DMS53 treated with DMSO at 0.1 percent for 48 hours (cell line): ENCODE data around the gene NTRK3.

Experiments
- DNase-seq: peaks from one replicate; lab custom pipeline; 2025; ENCODE audit not compliant: unreplicated experiment; lab: John Stamatoyannopoulos, UW

NTRK3 gene

DNA sequence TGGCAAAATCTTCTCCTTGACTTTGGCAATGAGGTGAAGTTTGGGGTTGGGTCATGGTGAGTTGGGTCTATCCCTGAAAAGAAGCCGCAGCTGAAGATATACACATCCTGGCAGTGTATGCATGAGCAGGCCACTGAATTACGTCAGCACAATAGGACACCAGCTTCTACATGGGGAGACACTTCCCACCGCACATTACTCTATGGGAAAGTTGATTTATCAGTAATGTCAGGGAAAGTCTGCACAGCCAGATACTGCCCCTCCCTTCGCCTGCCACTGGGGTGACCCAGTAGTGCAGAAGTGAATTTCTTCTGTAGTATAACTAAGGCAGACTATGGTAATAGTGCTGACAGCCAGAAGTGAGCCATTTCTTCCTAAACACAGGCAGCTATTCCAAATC is 245.0 kb downstream of the NTRK3 start:
- DNase-seq: no peak

DNA sequence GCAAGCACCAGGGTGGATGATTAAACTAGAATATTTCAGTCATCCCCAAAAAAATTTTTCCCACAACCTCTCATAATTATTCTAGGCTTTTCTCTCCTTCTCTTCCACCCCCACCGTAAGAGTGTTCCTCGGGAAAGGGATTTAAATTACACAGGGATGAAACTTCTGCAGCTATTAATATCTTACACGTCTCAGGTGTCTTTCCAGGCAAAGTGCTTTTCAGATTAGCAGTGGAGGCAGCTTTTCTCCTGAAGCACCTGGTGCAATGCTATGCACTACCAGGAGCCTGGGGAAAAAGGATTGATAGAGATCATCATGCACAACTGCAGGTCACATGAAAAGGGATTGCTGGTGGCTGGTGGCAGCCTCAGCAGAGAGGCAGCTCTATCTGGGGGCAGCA is 250.4 kb downstream of the NTRK3 start:
- no peak for DNase-seq

DNA sequence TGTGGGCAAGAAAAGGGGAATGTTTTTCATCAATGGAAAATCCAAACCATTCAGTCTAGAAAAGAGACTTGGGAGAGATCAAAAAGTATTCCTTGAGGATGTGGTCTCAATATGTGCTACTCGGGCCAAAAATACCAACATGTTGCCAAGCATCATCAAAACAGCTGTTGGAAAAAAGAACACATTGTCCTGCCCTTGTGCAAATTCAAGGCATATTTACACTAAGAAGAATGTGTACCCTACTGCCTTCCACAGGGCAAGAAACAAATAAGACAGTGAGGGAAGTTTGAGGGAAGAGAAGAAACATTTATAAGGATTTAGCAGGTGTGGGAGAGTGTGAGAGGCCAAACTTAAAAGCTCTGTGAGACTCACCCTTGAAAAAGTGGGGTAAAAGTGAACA is 252.1 kb downstream of the NTRK3 start:
- no peak for DNase-seq

DNA sequence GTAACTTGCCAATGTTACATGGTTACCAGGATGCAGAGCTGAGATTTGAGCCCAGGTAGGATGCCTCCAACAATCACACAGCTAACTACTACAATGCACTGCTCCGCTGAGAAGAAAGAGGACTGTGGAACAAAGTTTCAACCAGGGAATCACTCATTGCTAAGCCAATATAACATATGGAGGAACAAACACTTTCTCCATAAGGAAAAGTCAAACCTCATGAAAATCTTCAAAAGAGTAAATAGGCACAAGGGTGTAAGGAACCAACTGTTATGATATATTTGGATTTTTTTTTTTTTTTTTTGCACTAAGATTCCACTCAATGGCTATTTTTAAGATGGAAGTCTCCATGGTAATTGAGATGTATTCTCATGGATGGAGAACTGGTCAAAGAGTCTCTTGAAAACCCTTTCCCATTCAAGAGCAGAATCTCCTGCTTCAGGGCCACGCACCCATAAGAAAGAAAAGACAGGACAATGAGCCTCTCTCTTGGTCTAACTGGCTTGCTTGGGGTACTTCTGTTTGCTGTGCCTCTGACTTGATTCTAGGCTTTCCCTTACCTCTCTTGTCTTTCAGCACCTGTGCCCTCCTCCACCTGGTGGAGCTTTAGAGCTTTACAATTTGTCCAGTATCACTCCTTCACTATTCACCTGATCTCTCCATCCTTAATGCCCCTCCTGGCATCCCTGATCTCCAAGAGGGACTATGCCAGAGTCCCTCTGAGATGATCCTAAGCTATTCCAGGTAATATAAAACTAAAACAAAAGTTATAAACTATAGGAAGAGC is 252.8 kb downstream of the NTRK3 start:
- no peak for DNase-seq

DNA sequence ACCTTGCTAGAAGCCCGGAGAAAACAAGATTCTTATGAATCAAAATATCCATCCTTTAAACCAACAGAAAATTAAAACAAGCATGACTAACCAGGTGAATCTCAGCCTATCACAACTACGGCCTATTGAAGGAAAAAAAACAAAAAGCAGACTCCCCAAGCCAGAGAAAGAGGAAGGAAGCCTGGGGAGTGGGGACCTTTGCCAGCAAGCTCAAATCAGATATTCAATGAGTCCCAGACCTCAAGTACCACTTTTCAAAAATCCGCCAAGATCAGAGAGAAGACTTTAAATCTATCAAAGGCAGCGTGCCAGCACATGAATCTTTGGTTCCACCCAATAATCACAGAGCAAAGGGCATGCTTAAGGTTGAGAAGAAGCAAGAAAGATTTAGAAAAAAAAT is 253.8 kb downstream of the NTRK3 start:
- no peak for DNase-seq

DNA sequence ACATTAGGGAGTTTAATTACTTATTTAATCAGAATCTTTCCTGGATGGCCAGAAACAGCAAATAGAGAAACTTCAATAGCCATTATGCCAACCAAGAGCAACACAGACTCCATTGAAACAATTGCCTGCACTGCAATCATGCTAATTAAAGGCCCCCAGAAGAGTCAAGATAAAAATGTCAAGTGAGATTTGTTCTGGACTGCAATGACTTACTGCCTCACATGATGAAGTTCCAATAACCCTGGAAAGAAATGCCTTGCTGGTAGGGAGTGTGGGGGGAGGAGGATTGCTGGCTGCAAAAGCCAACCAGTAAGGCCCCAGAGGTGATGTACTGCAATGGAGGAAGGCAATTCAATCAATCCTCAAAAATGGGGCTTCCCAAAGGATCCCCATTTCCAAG is 257.9 kb downstream of the NTRK3 start:
- no peak for DNase-seq

DNA sequence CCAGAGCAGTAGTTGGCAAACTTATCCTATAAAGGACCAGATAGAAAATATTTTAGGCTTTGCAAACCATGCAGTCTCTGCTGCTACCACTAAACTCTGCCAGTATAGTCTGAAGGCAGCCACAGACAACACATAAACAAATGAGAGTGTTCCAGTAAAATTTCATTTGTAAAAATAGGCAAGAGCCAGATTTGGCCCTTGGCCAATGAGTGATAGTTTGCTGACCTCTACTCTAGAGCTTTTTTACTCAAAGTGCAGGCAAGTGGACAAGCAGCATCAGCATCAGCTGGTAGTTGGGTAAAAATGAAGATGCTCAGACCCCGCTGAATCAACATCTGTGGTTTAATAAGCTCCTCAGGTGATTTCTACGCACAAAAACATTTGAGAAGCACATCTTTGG is 269.8 kb downstream of the NTRK3 start:
- DNase-seq: no peak

DNA sequence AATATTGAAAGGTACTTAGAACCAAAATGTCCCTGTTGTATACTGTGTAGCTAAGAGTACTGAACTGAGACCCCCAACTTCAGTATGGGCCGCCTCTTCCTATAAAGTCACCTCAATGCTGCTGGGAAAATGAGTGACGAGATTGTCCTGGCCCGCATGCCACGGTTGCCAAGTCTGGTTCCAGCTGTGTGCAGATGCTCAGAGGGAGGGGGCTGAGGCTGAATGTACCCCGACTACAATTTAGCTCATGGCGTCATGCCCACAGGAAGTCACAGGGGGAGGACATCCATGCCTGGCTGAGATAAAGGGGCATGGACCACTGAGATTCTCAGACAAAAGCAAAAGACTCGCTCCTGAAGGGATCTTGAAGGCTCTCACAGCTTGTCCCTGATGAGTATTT is 271.1 kb downstream of the NTRK3 start:
- DNase-seq: no peak

DNA sequence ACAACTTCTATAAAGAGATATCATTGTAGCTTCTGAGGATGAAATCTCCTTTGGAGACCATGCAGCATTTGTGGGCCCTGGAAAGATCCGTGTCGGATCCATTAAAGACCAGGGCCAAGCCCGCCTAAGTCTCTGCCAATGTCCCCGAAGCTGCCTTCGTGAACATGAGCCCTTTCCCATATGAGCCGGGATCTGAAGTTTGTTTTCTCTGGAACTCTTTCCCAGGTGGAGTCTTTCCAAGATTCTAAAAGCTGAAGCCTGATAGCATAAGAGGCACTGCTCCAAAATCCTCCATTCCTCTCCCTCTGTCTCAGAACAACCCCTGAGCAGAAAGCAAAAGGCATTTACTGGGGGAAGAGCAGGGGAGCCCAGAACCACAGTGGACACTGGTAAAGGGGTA is 274.6 kb downstream of the NTRK3 start:
- DNase-seq: no peak

DNA sequence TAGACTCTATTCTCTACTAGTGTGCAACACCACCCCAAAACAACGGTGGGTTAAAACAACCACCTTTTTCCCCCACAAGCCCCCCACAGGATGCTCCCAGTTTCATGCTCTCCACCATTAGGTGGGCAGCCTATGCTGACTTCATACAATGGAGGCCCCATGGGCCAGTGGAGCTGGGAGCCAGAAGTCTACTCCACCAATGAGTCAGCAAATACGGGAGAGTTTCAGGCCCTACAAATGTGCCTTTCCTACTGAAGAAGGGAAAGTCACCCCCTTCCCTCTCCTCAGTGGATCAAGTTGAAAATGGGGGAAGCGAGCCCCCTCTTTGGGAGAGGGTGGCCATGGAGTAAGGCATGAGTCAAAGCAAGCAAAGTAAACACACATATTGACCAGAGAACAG is 278.6 kb downstream of the NTRK3 start:
- DNase-seq: no peak

DNA sequence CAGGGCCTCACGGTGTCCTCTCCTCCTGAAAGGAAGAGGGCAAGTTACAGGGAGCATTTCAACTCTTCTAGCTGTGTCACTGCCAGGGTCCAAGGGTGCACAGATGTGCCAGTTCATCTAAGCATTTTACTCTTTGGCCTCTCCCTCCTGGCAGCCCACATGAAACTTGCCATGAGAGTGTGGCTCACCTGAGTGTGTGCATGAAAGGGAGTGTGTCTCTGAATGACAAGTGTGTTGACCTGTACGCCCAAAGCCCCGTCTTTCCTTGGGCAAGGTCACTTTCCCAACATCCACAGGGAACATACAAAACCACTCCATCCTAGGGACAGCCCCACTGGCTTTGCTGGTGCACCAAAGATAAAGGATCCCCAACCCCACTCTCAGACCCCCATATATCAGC is 280.0 kb downstream of the NTRK3 start:
- no peak for DNase-seq

DNA sequence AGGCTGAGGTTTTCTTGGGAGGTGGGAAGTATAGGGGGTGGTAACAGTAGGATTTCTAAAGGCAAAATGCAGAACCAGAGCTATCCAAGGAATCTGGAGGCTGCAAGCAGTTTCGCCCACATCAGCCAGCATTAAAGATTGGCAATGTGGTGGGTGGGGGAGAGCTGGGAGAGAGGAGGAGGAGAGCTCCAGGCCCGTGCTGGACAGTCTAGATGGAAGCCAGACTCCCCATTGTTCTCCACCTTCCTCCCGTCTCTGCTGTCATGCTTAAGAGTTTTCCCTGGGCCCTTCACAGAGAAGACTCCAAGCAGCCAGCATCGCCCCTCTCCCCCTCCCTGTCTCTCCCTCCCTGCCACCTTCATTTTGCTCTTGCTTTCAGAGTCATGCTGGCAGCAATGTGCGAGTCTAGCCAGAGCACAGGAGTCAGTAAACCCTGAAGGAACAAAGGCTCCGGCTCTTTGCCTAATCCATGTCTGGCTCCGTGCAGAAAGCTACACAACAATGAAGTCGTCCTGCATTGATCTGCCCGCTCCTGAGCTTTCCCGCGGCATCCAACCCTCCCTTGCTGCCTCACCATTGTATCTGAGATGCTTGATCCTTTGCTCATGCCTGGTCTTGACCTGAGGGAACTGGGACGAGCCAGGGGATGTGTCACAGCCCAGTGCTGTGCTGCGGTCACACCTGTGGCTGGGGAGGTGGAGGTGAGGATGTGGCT is 282.9 kb downstream of the NTRK3 start:
- DNase-seq: no peak

DNA sequence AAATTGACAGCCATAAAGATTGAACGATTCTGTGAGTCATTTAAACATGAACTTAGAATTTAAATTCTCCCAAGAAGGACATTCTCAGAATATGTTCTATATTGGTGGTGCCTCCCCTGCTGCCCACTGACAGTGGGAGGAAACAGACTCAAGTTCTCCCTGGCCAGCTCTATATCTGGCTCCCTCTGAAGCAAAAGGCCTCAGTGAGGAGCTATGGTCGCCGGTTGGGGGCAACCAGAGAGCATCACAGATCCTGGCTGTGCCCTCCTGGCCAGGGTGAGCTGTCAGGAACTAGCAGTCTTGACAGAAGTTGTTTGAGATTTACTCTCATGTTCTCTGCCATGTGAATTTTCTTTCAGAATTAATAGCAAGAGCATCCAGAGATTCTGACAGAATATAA is 285.5 kb downstream of the NTRK3 start:
- no peak for DNase-seq

DNA sequence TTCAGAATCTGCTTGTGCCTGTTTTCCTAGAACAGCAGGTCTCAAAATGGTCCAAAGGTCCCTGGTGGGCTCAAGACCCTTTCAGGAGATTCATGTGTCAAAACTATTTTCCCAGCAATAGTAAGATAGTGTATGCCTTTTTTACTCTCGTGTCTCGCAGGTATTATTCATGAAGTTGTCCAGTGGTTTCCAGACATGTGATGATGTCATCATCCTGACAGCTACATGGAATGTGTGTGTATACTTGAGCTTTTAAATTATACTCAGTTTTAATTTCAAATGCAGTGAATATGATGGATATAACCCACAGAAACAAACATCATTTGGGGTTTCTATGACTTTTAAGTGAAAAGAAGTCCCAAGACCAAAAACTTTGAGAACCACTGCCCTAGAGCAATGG is 288.6 kb downstream of the NTRK3 start:
- no peak for DNase-seq

DNA sequence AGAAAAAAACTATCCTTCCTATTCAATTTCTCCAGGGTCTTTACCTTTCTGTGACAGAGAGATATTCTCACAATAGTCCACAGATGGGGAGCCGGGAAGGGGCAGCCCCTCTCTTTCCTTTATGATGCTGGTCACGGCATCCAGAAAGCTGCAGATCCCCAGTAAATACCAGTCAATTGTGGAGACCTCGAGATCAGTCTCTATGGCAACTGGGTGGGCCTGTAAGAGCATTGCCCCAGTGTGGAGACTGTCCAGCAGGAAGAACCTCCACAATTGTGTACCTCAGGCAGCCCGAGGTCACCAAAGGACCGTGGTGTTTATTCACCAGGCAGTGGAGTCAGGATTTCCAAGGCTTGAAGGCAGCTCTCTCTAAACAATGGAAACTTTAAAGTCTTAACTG is 291.2 kb downstream of the NTRK3 start:
- no peak for DNase-seq

DNA sequence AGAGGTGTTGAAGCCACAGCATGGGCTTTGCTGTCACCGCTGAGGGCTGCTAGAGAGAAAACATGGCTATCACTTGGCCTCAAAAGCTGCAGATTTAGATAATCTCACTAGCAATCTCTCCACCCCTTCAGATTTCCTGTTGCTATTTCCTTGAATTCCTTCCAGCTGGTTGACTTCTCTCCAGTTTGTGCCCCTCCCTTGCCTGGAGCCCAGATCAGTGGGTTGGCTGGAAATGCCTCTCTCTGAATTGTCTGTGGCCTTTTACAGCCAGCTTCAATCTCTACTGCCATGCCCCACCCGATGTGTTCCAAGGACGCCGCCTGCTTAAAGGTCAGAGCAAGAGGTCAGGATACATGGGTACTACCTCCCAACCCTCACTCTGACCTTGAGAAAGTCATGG is 294.1 kb downstream of the NTRK3 start:
- no peak for DNase-seq

DNA sequence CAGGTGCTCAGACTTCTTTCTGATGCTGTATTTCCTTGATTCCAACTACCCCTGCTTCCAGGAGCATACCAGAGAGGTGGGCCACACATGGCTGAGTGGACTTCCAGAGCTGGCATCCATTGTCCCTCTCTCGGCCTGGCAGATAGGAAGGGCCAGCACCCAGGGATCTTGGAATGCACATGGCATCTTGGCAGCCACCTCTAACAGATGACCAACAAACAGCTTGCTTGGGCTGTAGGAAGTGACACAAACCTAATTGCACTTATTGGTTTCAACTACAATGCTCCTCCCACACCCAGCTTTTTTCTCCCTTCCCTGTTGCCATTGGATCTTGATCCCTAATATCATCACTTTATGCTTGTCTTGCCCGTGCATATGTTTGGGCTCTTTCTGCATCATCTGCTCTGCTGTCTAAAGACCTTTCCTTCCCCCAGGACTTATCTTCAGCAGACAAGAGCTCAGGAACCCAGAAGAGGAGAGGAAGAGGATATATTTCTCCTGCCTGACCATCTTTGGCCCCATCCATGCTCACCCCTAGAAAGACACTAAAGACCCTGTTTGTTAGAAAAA is 294.6 kb downstream of the NTRK3 start:
- no peak for DNase-seq

DNA sequence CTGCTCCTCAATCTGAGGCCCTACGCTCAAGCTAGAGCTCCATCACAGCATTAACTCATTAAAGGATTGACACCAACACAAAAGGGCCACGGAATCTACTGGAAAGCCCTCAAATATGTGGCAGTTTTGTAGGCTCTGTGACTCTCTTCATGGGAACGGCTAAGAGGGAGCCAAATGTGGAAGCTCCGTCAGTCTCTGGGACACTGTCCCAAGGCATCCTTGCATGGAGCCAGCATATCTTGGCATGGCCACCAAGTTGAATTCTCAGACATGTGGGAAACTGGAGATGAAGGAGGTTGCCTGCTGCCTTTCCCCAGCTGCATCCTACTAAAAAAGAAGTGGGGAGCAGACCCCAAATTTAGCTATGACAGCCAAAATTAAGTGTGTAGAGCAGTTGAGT is 296.9 kb downstream of the NTRK3 start:
- no peak for DNase-seq

DNA sequence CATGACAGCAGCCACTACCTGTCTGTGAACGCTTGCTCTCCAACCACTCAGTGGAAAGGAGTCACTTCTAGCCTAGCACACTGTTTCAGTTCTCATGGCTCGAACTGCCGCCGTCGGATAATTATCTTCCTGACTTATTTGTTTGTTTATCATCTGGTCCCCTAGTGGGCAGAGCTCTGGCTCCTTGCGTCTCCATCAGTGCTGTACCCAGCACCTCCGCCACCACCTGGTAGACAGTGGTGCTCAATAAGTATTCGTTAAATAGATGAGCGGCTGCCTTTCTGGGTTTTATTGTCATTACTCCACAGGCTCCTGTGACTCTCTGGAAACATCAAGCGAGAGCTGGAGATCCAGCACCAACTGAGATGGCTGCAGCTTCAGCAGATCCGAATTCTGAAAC is 297.5 kb downstream of the NTRK3 start:
- DNase-seq: no peak

DNA sequence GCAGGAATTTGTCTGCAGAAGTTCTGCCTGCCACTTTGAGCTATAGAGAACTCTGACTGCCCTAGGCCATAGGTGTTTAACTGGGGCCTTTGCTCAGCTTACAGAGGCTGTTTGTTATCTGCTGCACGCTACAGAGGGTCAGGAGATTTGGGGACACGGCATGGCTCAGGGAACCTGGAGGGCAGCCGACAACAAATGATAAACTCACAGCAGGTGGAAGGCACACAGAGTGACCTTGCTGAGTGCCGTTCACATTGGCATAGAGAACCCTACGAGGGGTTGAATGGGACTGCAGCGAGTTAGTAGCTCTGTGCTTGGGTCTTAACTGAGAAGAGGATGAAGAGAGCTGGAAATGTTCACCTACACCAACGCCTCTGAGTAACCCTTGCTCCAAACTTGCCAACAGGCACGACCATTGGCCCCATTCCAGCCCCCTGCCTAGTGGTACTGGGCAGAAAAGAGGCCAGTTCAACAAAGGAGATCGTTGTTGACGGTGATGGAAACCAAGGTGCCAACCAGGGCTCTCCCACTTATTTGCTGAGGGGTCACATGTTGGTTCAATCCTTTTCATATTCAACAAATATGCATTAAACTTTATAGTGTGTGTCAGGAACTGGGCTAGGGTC is 301.1 kb downstream of the NTRK3 start:
- no peak for DNase-seq

DNA sequence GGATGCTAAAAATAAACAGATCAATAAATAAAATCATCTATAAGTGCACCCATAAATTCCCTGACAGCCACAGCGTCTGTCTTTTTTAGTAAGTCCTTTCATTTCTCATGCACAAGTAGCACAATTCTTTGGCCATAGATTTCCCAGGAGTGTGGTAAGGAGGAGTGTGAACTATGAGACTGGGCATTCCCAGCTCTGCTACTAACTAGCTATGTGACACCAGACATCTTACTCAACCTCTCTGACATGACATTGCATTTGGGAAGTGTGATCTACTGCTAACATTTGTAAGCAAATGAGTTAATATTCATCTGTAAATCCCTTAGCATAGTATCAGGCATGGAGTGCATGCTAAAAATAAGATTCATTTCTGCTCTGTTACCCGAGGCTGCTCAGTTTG is 301.7 kb downstream of the NTRK3 start:
- DNase-seq: no peak

DNA sequence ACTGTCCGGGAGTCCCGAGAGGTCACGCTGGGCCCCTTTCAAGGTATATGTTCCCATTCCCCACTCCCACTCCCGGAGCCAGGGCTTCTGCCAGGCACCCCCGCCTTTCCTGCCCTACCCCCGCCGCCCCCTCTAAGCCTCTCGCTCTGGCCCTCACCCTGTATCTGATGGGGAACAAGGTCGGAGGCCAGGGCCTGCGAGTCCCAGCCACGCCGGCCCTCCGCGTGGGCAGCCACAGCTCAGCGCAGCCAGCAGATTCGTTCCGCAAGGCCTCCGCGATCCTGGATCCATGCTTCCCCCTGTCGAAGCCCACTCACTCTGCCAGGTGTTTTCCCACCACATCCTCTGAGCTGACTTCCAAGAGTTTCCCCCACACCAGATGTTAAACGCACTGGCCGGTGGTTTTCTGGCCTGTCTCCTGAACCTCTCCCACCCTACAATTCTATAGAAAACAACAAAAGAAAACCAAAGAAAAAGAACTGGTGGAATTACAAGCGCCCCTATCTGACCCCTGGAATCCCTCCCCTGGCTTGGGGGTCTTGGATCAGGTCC is 303.7 kb downstream of the NTRK3 start:
- no peak for DNase-seq
